ENCODE results near the gene ERBIN.
"Not testable (repeated sequence)": the region's sequence is repeated elsewhere in the genome, so short reads cannot be mapped to it uniquely, and the experiment has no call there.

The ERBIN gene

DNA sequence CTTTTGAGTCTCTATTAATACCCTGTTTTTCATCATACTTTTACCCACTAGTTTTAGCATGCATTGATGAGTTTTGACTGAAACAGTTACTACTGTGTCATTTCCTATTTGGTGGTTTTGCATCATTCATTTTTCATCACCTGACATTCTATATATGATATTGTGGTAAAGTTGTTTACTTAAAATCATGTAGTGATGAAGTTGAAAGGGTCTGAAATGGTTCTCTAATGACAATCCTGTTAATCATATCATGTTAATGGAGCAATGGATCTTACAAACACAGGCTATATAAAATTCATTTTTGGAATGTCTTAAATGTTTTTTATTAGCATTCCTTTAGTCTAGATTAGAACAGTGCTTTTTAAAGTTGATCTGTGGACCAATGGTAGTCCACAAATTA, 84.1 kb downstream of the ERBIN start:
- DNase-seq, result no peak

DNA sequence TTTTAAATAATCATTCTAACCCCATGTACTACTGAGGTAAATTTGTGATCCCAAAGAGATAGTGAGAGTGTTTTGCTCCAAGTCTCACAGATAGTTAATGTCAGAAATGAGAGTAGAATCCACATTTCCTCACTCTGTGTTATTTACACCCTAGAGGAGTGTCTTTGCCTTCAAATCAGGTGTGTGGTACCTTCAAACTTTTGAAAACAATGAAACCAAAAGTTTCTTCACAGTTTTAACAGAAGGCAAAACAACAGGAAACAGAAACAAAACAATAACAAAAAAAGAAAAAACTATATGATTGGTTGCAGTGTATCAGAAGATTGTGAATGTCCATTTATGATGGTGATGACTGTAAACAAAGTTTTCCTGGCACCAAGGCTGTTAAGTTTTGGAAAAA, 85.9 kb downstream of the ERBIN start:
- DNase-seq, result no peak

DNA sequence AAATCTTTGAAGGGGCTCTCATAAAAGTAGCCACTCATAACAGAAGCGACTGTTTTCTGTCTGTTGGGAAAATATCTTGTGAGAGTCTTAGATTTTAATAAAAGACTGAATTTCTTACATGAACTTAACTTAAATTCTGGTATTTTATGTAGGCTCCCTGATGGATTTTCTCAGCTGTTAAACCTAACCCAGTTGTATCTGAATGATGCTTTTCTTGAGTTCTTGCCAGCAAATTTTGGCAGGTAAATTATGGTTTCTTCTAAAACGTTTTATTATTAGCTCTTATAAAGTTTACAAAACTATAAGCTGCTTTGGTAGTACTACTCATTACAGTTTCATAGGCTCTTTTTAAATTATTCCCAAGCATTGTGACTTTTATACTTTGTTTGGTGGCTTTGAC, 87.0 kb downstream of the ERBIN start:
- DNase-seq, result no peak

DNA sequence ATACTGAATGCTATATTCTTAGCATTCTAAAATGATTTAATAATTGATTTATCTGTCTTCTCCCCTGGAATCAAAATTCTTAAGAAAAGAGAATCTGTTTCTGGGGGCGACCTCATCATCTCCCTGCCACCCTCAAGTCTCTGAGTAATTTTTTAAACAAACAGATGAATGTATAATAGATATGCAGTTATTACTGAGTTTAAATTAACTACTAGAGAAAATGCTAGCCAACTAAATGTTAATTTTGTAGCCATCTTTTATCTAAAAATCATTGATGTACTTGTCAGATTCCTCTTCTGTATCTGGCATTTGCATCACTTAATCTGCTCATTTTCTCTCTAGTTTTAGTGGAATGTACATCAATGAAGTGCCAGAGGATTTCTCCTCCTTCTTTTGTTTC, 87.5 kb downstream of the ERBIN start:
- no peak for DNase-seq

- no peak for DNase-seq
Observed at GRCh38 chr5:66015196-66015960, 89.0 kb downstream of the ERBIN start.

GRCh38 chr5:66021585-66021984, 95.2 kb downstream of the ERBIN start:
- DNase-seq, result no peak

GRCh38 chr5:66039296-66039695, 112.9 kb downstream of the ERBIN start:
- peak; percentile 48 to 49 for DNase-seq

- no peak for DNase-seq
Observed at GRCh38 chr5:66039701-66040100, 113.3 kb downstream of the ERBIN start.

DNA sequence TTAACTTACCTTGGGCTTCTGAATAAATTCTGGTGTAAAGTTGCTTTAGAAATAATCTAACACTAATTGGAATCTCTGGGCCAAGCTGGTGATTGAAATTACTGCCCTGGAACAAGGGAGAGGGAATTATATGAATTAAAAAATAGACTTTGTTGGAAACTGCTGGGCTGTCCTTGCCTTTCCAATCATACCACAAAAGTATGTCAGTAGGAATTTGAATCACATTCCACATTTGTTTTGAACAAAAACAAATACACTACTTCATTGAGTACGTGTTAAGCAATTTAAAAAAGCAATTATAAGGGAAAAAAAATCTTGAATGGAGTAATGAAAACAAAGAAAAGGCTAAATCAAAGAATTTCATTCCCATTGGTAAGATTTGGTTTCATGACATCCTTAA, 115.3 kb downstream of the ERBIN start:
- no peak for DNase-seq

DNA sequence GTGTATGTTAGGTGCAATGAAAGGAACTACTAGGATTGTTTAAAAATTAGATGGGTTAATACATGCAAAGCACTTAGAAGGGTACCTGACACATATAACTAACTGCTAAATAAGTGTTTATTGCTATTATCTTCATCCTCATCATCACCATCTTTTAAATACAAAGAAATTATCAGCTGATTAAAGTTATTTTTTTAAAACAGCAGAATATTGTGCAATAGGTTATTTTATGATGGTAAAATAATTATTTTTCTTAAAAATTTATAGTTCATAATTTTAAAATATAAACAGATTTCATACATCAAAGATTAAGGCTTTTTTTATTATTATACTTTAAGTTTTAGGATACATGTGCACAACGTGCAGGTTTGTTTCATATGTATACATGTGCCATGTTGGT, 130.9 kb downstream of the ERBIN start:
- no peak for DNase-seq

- not testable (repeated sequence) for DNase-seq
Observed at GRCh38 chr5:66061320-66061719, 134.9 kb downstream of the ERBIN start.

GRCh38 chr5:66063061-66063460, 136.7 kb downstream of the ERBIN start:
- not testable (repeated sequence) for DNase-seq

- DNase-seq, result no peak
Observed at GRCh38 chr5:66066826-66067225, 140.5 kb downstream of the ERBIN start.

DNA sequence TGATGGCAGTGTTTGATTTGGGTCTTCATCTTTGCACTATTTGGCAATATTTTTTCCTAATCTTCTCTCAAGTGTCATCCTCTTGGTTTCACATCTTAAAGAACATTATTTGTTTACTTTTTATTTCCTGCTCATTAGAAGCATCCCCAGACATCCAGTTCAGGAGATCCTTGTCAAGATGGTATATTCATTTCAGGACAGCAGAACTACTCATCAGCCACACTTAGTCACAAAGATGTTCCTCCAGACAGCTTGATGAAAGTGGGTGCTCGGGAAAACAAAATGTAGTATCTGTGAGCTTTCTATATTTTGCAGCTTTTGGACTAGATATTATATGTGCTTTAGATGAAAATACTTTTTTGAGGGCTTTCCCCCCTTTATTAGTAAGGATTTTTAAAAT, 145.7 kb downstream of the ERBIN start:
- no peak for DNase-seq

DNA sequence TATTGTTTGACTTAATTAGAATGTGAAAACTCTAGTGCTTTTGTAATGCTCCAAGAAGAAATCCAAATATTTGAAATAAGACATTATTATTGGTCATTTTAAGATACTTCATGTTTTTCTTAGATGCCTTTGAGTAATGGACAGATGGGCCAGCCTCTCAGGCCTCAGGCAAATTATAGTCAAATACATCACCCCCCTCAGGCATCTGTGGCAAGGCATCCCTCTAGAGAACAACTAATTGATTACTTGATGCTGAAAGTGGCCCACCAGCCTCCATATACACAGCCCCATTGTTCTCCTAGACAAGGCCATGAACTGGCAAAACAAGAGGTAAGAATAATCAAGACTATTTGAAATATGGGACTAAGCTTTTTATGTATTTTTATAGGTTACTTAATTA, 148.5 kb downstream of the ERBIN start:
- no peak for DNase-seq

DNA sequence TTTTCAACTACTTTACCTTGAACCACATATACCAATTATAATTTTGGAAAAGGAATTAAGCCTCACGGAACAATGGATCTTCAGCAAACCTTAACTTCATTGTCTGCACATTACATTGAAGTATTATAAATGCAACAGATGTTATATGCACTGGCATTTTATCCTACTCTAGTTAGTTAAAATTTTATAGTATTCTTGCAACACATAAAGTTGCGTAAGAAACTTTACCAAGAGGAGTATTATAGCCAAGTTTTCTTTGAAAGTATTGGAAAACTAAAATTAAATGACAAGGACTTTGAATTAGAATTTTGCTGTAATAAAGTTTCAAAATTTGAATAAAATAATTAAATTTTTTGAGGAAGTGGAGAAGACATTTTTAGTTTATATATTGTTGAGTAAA, 154.3 kb downstream of the ERBIN start:
- DNase-seq, result peak in 1 of 2 donors; percentile 4

- no peak for DNase-seq
Observed at GRCh38 chr5:66089384-66089783, 163.0 kb downstream of the ERBIN start.

- DNase-seq, result no peak
Observed at GRCh38 chr5:66100851-66101250, 174.5 kb downstream of the ERBIN start.

DNA sequence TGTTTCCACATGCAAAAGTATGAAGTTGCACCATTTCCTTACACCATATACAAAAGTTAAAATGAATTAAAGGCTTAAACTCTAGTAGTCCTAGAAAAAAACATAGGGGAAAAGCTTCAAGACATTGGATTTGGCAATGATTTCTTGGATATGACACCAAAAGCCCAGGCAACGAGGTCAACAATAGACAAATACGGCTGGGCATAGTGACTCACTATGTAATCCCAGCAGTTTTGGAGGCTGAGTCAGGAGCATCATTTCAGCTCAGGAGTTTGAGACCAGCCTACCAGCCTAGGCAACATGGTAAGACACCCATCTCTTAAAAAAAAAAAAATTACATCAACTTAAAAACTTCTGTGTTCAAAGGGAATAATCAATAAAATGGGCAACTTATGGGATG, 186.8 kb downstream of the ERBIN start:
- no peak for DNase-seq

GRCh38 chr5:66118304-66118703, 191.9 kb downstream of the ERBIN start:
- no peak for DNase-seq

DNA sequence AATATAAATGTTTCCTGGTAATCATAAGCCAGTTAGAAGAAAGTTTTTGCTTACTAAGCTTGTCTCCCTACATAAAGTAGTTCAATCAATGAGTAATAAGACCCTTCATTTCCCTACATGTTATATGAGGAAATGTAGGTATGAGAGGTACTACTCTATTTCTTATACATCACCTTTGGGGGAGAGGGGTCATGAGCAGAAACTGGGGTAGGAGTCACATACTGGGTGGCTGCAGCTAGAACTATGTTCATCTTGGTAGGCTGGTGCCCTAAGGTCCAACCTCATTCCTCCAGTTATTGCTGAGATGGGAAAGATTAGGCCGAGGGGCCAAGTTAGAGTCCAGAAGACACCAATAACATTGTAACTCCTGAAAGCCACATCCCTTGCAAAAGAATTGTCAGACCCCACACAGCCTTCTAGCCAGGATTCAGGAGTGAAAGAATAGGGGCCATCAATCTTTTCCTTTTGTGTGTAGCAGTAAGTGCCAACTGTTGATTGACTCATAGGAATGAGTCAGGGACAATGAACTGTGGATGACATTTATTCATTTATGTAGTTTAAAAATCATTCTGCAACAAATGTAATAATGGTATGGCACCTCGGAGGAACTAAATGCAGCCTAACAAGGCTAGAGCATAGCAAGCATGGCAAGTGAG, 196.1 kb downstream of the ERBIN start:
- DNase-seq, result no peak

DNA sequence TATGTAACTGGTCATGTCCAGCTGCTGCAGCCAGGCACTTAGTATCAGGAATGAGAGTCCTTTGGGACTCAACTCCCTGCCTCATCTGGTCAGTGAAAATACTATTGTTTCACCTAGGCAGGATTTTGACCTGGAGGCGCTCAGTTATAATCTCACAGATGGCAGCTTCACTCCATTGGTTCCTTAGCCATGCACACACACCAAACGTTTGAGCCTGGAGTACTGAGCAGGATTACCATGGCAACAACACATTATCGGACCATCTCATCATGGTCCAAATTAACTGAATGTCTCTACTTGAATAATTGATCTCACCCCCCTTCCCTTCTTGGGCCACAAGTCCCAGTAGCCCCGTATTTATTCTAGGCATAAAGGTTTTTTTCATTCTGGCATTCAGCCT, 202.8 kb downstream of the ERBIN start:
- no peak for DNase-seq

GRCh38 chr5:66130493-66130892, 204.1 kb downstream of the ERBIN start:
- no peak for DNase-seq

Measured in inflammatory macrophage treated with lipopolysaccharide for 1 hour (primary cell).